22Rv1 (cell line): Measurements from ENCODE around the gene PKIB.

ENCODE experiments used
- CTCF ChIP-seq: fragments of 450-650 bp; IDR thresholded peaks from 2 replicates; pipeline ENCODE4 v1.5.1; 2017; ENCODE audit warnings: mild to moderate bottlenecking
- ZFX ChIP-seq: fragments of 450-650 bp; IDR thresholded peaks from 2 replicates; pipeline ENCODE4 v1.6.1; 2017; ENCODE audit warnings: antibody characterized with exemption, borderline replicate concordance

- peak; percentile 34; the same call in 1 of the 2 replicates for TF ChIP-seq CTCF
- TF ChIP-seq ZFX = no peak
Observed at GRCh38 chr6:122610690-122611455, 668 bp downstream of the PKIB start.
